Muscle of leg (tissue), 11 donors: ENCODE measurements around the gene SAP30BP. TPM values are rescaled to one million over a fixed set of nuclear protein-coding genes. Genes with fewer than 3 reads are reported as not detected.

Experiments
- DNase-seq: peaks from one replicate; pipeline ENCODE4 v3.0.0; 2013
- H3K27ac ChIP-seq: one replicate; pipeline ENCODE4 v1.5.1; 2013; ENCODE audit warnings: mild to moderate bottlenecking, low read length, control low read depth
- H3K27me3 ChIP-seq: one replicate; pipeline ENCODE4 v1.6.1; 2013; ENCODE audit warnings: low read length; ENCODE audit not compliant: control insufficient read depth, insufficient read depth
- H3K36me3 ChIP-seq: one replicate; pipeline ENCODE4 v1.6.1; 2013; ENCODE audit warnings: low read length; ENCODE audit not compliant: control insufficient read depth, insufficient read depth
- H3K4me1 ChIP-seq: one replicate; pipeline ENCODE4 v1.6.1; 2013; ENCODE audit warnings: low read length; ENCODE audit not compliant: control insufficient read depth, insufficient read depth
- H3K4me3 ChIP-seq: one replicate; pipeline ENCODE4 v1.5.1; 2013; ENCODE audit warnings: low read length, control low read depth
- H3K9me3 ChIP-seq: replicated peaks from 2 replicates; pipeline ENCODE4 v1.6.1; 2013; ENCODE audit warnings: low read depth, low read length; ENCODE audit not compliant: control insufficient read depth
- WGBS: methylation state at CpG from one replicate; pipeline ENCODE4 v1.1.5; 2013; ENCODE audit warnings: missing lambda C conversion rate; ENCODE audit not compliant: insufficient coverage; 5-methylcytosine and 5-hydroxymethylcytosine counted together
- polyA plus RNA-seq, 8 donors: library from polyadenylated mRNA; unstranded; fragments of 120-200 nt; gene quantifications; one replicate each; pipeline versions ENCODE4 v1.2.1 to v1.2.3, GENCODE V29; 2013; ENCODE audit warnings: inconsistent platforms in 1 of 8, low replicate concordance in 1 of 8; ENCODE audit not compliant: insufficient read length in 8 of 8, insufficient read depth in 1 of 8
- total RNA-seq: library from RNA; stranded (reverse); fragments of 120-200 nt; gene quantifications from one replicate; pipeline ENCODE4 v1.2.4, GENCODE V29; 2013

SAP30BP gene
- total and polyA plus RNA-seq, 9 donors, result 63.7 to 80.1 (median 77.1) TPM

DNA sequence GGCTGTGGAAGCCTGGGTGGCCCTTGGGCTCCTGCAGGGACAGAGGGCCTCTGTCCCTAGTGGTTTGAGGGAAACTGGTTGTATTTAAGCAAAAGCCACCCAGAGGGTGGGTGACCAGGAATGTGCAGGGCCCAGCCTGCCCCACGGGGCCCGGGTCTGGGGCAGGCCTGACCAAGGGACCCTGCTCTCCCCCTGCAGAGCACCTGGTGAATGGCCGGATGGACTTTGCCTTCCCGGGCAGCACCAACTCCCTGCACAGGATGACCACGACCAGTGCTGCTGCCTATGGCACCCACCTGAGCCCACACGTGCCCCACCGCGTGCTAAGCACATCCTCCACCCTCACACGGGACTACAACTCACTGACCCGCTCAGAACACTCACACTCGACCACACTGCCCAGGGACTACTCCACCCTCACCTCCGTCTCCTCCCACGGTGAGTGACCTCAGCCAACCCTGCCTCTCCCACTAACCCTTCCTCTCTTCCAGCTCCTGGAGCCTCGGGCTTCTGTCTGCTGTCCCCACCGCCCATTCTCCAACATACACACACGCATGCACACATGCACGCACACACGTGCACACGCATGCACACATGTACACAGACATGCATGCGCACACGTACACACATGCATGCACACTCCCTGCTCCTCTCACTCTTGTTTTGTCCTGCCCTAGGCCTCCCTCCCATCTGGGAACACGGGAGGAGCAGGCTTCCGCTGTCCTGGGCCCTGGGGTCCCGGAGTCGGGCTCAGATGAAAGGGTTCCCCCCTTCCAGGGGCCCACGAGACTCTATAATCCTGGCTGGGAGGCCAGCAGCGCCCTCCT is 87.5 kb downstream of the SAP30BP start:
- 51% methylated on average over 26 of the region's 27 CpGs for whole genome bisulfite sequencing
- Histone ChIP-seq H3K9me3 (no peaks in the 10 kb centered on the region), H3K36me3 (peaks cover 13% of the 10 kb centered on the region), H3K4me3 (no peak overlapping the region), H3K27ac (peak overlapping the region; percentile 72), H3K4me1 (peaks cover 48% of the 10 kb centered on the region), H3K27me3 (no peaks in the 10 kb centered on the region)
- peak; percentile 24 for DNase-seq

DNA sequence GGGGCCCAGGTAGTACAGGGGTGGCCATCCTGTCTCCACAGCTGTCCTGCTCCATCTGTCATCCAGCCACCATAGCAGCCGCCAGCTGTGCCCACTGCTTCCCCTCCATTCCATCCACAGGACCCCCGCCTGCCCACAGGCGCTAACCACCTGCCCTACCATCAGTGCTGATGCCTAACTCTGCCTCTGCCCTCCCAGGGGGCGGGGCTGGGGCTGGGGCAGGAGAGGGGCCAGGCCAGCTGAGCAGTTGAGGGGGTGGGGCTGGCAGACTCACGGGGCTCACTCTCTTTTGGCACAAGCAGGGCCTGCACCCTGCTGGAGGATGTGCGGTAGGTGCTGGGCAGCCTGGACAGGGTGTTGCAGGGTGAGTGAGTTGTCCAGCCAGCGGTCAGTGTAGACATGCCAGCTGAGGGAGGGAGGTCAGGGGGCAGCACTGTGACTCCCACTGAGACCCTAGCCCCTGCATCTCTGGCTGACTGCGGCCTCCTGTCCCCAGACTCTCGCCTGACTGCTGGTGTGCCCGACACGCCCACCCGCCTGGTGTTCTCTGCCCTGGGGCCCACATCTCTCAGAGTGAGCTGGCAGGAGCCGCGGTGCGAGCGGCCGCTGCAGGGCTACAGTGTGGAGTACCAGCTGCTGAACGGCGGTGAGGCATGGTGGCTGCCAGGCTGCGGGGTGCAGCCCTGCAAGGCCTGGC is 88.2 kb downstream of the SAP30BP start:
- Histone ChIP-seq H3K4me1 (peaks cover 42% of the 10 kb centered on the region), H3K4me3 (no peak overlapping the region), H3K36me3 (peaks cover 15% of the 10 kb centered on the region), H3K27me3 (no peaks in the 10 kb centered on the region), H3K27ac (peak overlapping the region; percentile 7), H3K9me3 (no peaks in the 10 kb centered on the region)
- peak; percentile 47 for DNase-seq
- WGBS, result 71% methylated on average over 17 of the region's 20 CpGs

DNA sequence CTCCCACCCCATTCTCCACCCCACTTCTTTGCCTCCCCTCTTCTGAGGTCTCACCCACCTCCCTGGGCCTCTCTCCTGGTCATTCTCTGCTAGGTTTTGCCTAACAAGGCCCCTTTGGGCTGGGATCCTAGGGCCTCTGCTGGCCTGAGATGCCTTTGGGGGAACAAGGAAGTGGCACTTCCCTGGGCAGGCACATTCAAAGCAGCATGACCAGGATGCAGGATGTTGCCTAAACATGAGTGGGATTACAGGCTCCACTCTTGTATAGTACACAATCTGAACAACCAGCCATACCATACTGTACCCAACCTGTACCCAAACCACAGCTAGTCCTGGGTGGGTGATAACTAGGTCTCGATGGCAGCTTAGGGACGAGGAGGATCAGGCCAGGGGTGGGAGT is 88.9 kb downstream of the SAP30BP start:
- WGBS, result 100% methylated on average over 2 of the region's 2 CpGs
- no peak for DNase-seq
- peaks cover 15% of the 10 kb centered on the region for H3K36me3 ChIP-seq

DNA sequence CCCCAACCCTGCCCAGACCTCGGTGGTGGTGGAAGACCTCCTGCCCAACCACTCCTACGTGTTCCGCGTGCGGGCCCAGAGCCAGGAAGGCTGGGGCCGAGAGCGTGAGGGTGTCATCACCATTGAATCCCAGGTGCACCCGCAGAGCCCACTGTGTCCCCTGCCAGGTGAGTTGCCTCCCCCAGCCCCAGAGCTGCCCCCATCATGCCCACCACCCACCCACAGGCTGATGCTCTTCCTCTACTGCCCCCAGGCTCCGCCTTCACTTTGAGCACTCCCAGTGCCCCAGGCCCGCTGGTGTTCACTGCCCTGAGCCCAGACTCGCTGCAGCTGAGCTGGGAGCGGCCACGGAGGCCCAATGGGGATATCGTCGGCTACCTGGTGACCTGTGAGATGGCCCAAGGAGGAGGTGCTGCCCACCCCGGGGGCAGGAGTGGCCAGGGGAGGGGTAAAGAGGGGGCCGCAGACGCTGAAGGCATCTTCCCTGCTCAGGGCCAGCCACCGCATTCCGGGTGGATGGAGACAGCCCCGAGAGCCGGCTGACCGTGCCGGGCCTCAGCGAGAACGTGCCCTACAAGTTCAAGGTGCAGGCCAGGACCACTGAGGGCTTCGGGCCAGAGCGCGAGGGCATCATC is 89.4 kb downstream of the SAP30BP start:
- no peak overlapping the region for H3K27ac ChIP-seq
- 79% methylated on average over 22 of the region's 29 CpGs for WGBS
- H3K9me3 ChIP-seq, result no peaks in the 10 kb centered on the region
- H3K4me1 ChIP-seq, result peaks cover 42% of the 10 kb centered on the region
- no peak overlapping the region for H3K4me3 ChIP-seq
- H3K36me3 ChIP-seq, result peaks cover 15% of the 10 kb centered on the region
- no peak for DNase-seq
- H3K27me3 ChIP-seq, result no peaks in the 10 kb centered on the region

More for the DNA sequence above, 88.9 kb downstream of the SAP30BP start:
- Histone ChIP-seq H3K9me3 (no peaks in the 10 kb centered on the region), H3K4me3 (no peak overlapping the region), H3K27me3 (no peaks in the 10 kb centered on the region), H3K27ac (no peak overlapping the region), H3K4me1 (peaks cover 42% of the 10 kb centered on the region)

DNA sequence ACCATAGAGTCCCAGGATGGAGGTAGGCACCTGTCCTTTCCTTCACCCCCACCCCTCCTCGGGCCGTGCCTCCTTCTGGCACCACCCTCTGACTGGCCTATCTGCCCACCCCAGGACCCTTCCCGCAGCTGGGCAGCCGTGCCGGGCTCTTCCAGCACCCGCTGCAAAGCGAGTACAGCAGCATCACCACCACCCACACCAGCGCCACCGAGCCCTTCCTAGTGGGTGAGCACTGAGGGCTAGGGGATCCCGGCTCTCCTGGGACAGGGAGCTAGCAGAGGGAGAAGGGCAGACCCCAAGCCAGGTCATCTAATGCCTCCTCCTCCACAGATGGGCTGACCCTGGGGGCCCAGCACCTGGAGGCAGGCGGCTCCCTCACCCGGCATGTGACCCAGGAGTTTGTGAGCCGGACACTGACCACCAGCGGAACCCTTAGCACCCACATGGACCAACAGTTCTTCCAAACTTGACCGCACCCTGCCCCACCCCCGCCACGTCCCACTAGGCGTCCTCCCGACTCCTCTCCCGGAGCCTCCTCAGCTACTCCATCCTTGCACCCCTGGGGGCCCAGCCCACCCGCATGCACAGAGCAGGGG is 90.0 kb downstream of the SAP30BP start:
- peaks cover 15% of the 10 kb centered on the region for H3K36me3 ChIP-seq

More for the DNA sequence above, 90.0 kb downstream of the SAP30BP start:
- H3K27ac ChIP-seq, result no peak overlapping the region
- no peaks in the 10 kb centered on the region for H3K9me3 ChIP-seq
- H3K4me1 ChIP-seq, result peaks cover 42% of the 10 kb centered on the region
- no peak overlapping the region for H3K4me3 ChIP-seq
- 100% methylated on average over 6 of the region's 21 CpGs for WGBS
- no peak for DNase-seq
- no peaks in the 10 kb centered on the region for H3K27me3 ChIP-seq

Other genes starting within 250 kb of the SAP30BP start
- gene TMEM94, start 210.7 kb upstream of the SAP30BP start, total RNA-seq, result 31.5 TPM
- 10 to 100 TPM; 47.1 to 67.8 (median 60.4) TPM for gene TMEM94, start 210.7 kb upstream of the SAP30BP start, polyA plus RNA-seq
- gene CASKIN2, start 151.8 kb upstream of the SAP30BP start, total RNA-seq, result 11.4 TPM
- 10 to 100 TPM; 17.7 to 27.9 (median 23.9) TPM for gene CASKIN2, start 151.8 kb upstream of the SAP30BP start, polyA plus RNA-seq
- gene TSEN54, start 150.8 kb upstream of the SAP30BP start, total RNA-seq, result 21.0 TPM
- 10 to 100 TPM; 12.5 to 27.3 (median 20.2) TPM for gene TSEN54, start 150.8 kb upstream of the SAP30BP start, polyA plus RNA-seq
- gene LLGL2, start 141.6 kb upstream of the SAP30BP start, total RNA-seq, result 4.3 TPM
- 10 to 100 TPM in 1 of 8 donors, 1 to 10 TPM in 7; 2.1 to 12.1 (median 4.7) TPM for gene LLGL2, start 141.6 kb upstream of the SAP30BP start, polyA plus RNA-seq
- 77.4 TPM for gene MYO15B, start 79.5 kb upstream of the SAP30BP start, total RNA-seq
- 100 to 1,000 TPM in 5 of 8 donors, 10 to 100 TPM in 3; 52.9 to 147 (median 119) TPM for gene MYO15B, start 79.5 kb upstream of the SAP30BP start, polyA plus RNA-seq
- 10.8 TPM for gene SMIM5, start 33.9 kb upstream of the SAP30BP start, total RNA-seq
- gene SMIM5, start 33.9 kb upstream of the SAP30BP start, polyA plus RNA-seq, result 10 to 100 TPM in 1 of 8 donors, 1 to 10 TPM in 7; 4.0 to 12.1 (median 7.8) TPM
- 14.5 TPM for gene RECQL5, start 184 bp upstream of the SAP30BP start, total RNA-seq
- 10 to 100 TPM; 12.0 to 20.8 (median 16.9) TPM for gene RECQL5, start 184 bp upstream of the SAP30BP start, polyA plus RNA-seq
- gene ITGB4, start 54.1 kb downstream of the SAP30BP start, total RNA-seq, result 1.6 TPM
- 10 to 100 TPM in 1 of 8 donors, 1 to 10 TPM in 7; 3.1 to 16.7 (median 6.5) TPM for gene ITGB4, start 54.1 kb downstream of the SAP30BP start, polyA plus RNA-seq
- gene GALK1, start 97.9 kb downstream of the SAP30BP start, total RNA-seq, result 27.7 TPM
- gene GALK1, start 97.9 kb downstream of the SAP30BP start, polyA plus RNA-seq, result 10 to 100 TPM; 28.2 to 38.5 (median 32.1) TPM
- gene UNK, start 117.5 kb downstream of the SAP30BP start, total RNA-seq, result 18.6 TPM
- gene UNK, start 117.5 kb downstream of the SAP30BP start, polyA plus RNA-seq, result 10 to 100 TPM; 22.4 to 33.8 (median 29.0) TPM
- 3.4 TPM for gene UNC13D, start 177.1 kb downstream of the SAP30BP start, total RNA-seq
- 1 to 10 TPM; 2.9 to 9.2 (median 5.7) TPM for gene UNC13D, start 177.1 kb downstream of the SAP30BP start, polyA plus RNA-seq
- gene WBP2, start 188.0 kb downstream of the SAP30BP start, total RNA-seq, result 16.0 TPM
- gene WBP2, start 188.0 kb downstream of the SAP30BP start, polyA plus RNA-seq, result 10 to 100 TPM; 47.8 to 64.1 (median 59.4) TPM
- gene TRIM47, start 211.2 kb downstream of the SAP30BP start, total RNA-seq, result 25.9 TPM
- gene TRIM47, start 211.2 kb downstream of the SAP30BP start, polyA plus RNA-seq, result 10 to 100 TPM; 22.1 to 29.7 (median 25.0) TPM
- gene TRIM65, start 229.6 kb downstream of the SAP30BP start, total RNA-seq, result 16.8 TPM
- 10 to 100 TPM; 12.7 to 19.5 (median 15.3) TPM for gene TRIM65, start 229.6 kb downstream of the SAP30BP start, polyA plus RNA-seq
- gene MRPL38, start 237.5 kb downstream of the SAP30BP start, total RNA-seq, result 28.2 TPM
- 10 to 100 TPM; 58.5 to 81.4 (median 71.8) TPM for gene MRPL38, start 237.5 kb downstream of the SAP30BP start, polyA plus RNA-seq